ENCODE data around the gene SPAG17.

The SPAG17 gene

DNA sequence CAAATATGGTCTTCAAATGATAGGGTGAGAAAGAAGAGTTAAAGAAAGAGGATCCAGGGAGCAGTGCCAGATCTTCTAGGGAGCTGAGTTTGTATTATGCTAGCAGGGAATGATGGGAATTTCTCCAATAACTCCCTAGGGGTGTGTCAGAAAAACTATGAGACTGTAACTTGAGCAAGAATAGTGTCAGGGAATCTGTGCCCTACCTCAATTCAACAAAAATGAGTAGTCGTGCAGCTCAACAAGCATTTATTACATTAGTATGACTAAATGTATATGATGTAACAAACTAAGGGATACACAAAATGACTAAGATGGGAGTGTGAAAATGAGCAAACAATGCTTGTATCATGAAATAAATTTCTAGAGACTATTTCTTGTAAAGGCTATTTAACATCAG lies 24.2 kb downstream of the SPAG17 start:
- peak; percentile 43 for DNase-seq

DNA sequence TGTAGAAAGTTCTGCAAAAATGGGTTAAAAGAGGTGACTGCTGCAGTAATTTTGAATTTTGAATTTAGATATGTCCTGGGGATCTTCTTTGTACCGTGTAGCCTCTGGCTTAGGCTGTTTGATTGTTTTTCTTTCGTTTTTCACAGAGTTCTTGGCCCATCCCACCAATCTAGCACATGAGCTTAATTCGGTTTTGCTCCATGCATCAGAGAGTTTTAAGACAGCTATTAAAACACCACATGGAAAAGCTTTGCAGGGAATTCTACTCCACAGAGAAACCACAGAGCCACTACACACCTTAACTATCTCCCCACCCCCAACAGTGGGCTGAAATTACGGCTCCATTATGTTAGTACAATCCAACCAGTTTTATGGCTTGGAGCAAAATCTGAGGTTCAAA lies 25.5 kb downstream of the SPAG17 start:
- DNase-seq, result peak; percentile 61

DNA sequence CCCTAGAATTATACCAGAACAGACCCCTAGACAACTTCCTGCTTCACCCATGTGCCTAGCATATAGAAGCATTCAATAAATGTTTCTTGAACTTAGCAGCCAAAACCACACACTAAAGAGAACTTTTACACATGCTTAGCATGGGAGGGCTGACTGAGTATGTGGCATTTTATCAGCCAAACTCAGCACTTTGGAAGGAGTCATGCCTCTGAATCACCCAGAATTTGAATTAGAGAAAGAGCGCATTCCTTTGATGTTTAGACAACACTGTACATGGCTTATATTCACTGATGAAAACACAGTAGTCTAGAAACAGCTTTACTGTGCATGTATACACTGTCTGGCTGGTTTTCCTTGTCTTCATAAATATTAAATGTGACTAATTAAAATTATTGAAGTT lies 26.1 kb downstream of the SPAG17 start:
- DNase-seq, result peak; percentile 95

DNA sequence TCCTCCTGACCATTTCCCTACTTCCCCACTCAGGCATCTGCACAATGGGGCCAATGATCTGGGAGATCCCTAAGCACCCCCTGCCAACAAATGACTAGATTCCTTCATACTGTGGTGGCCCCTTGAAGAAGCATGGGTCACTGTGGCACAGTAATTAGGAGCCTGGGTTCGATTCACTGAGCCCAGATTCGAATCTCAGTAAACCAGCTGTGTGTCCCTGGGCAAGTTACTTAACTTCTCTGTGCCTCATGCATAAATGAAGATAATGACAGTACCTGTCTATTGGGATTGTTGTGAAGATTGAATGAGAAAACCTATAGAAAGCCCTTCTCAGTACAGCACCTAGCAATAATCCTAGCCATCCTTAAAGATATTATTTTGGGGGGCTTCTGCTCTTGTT lies 27.5 kb downstream of the SPAG17 start:
- DNase-seq, result no peak

DNA sequence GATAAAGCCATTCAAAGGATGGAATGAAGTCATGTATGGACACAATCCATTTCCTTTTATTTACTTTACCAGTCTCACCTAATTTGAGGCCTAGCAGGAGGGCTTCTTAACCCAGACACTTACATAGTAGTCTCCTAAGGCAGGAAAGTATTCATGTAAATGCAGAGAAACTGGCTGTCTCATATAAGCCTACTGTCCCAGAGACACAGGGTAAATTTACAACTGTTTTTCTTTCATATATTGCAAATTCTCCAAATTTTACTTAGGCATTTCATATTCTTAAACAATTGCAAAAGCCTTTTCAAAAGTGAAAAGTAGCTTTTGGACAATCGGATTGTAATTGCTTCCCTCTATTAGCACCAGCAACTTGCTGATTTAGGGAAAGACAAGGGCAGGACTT lies 29.9 kb downstream of the SPAG17 start:
- no peak for DNase-seq

DNA sequence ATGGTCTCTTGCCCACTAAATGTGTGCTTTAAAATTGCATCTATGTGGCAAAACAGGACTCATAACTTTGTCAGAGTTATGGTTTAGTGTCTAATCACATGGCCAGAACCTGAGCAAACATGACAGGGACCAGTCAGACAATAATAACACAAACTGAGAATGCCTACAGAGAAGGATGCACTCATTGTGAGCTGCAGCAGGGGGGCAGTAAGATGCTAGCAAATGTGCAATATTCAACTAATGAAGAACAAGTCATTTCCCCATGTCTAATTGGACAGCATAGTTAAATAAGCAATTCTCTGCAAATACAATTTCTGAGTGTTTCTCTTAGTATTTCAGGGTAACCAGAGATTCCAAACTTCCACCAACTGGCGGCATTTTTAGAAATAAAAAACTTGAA lies 30.8 kb downstream of the SPAG17 start:
- DNase-seq, result peak; percentile 49

DNA sequence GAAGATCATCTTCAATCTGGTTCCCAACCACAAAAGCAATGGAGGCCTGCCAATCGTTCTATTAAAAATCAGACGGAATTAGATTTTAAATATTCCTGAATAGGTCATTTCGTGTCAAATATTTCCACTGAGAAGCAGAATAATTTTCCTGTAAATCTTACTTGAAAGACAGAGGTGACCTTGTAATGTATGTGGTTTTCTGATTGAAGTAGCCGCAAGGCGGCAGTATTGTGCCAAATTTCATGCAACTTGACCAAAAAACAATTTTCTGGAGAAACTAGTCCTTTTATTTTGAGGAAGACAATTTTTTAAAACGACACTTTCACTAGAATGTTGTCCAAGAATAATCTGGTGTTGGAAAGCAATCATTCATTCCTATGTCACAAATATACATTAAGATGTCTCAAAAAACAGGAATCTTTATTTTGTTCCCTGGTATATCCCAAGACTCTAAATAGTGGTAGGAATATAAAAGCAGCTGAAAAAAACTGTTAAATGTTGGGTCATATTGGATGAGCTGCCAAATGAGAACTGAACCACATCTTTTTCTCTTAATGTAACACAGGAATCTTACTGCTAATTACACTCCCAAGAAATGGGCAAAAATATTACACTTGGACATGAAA lies 33.6 kb downstream of the SPAG17 start:
- DNase-seq, result peak; percentile 63

DNA sequence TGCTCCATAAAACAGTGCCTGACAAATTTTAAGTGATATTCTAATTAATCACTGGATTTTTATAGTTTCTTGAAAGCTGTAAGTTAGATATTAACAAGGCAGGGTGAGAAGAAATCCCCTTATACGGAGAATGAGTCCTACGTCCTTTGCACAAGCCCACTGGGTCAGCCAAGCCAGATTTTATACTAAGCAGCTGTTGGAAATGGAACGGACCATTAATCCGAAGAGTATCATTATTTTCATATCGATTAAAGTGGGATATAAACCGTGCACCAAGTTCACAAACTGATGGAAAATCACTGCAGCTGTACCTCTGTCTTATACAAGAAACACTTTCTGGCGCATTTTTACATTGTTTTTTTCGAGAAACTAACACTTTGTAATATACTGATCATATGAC lies 35.2 kb downstream of the SPAG17 start:
- DNase-seq, result no peak

DNA sequence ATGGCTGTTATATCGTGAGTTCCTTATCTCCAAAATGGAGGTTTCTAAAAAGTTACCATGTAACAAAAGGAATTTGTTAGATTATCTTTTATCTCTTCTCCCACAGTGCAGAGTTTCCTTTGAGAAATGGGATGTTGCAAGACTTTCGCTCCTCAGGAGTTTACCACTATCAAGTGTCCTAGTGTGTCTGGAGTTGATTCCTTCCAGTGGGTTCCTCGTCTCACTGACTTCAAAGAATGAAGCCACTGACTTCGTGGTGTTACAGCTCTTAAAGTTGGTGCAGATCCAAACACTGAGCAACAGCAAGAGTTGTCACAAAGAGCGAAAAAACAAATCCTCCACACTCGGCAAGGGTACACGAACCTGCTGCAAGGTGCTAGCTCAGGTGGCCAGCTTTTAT lies 37.0 kb downstream of the SPAG17 start:
- DNase-seq, result no peak

DNA sequence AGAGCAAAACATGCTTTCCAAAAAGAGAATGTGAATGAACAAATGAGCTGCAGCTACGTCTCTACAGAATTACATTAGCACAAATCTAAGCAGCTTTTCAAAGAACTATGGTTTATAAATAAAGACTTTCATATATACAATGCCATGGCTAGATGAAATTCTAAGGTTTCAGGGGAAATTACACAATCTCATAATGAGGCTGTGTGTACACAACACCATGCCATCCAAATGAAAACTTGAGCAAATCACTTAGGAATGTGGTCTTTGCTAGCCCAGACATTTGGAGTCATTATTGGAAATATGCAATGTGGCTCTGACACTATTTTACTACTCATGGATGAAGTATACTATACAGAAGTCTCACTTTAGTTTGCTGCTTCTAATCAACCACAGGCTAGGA lies 37.5 kb downstream of the SPAG17 start:
- peak; percentile 85 for DNase-seq

DNA sequence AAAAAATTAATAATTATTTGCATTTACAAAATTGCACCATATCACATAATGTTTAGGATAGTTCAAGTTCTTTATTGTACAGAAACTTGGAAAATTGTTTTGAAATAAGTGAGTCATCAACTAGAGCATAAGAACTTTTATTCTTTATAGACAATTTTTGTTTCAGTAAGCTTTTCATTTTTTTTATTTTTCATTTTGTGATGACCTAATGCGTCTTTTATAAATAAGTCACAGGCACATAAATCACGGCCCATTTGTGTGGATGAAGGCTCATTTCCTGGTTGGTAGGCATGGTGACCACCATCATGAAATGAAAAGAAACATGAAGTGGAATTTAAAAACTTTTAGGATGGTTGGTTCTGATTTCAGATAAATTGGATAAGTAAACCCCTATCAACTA lies 39.3 kb downstream of the SPAG17 start:
- peak; percentile 29 for DNase-seq

DNA sequence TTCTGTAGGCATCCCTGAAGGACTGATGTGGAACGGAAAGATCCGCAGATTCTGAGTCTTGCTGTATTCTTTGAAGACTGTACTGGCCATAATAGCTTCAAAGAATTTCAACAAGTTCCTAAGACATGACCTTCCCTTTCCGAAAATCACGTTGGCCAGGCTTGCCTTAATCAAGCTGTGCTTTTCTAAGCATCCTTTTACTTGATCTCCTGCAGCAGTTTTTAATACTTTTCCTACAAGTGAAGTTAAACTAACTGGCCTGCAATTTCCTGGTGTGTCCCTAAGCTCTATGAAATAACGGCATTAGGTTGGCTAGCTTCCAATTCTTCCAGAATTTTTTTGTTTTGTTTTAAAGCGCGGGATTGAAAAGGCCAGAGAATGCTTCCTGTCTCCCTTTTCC lies 40.3 kb downstream of the SPAG17 start:
- DNase-seq, result no peak

DNA sequence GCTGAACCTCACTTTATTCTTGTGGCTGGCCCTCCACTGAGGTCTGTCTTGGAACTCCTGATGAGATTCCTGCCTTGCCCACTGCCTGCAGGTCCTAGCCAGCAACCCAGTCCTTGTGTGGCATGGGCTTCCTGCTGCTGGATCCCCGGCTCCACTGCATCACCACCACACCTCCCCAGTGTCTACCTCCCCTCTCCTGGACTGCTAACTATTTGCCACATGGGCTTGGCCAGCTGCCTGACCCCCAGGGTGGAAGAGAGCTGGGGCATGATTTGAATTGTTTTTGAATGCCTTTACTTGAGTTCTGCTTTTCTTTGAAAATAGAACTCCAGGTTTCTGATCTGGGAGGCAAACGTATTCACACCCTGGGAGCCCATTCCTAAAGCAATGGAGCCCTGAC lies 41.2 kb downstream of the SPAG17 start:
- DNase-seq, result peak; percentile 60

DNA sequence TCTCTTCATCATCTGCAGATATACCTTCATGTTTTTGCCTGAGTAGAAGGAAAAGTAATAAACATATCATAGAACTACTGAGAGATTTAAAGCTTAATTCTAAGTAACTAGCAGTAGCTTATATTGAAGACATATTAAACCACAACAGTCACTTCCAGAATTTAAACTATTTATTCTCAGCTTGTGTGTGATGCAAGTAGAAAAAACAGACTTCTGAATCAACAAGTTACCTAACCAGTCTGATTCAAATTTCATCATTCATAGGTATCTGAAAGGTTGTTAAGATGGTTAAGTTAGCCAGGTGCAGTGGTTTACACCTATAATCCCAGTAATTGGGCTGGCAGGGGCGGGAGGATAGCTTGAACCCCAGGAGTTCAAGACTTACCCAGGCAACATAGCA lies 41.9 kb downstream of the SPAG17 start:
- DNase-seq, result peak; percentile 67

DNA sequence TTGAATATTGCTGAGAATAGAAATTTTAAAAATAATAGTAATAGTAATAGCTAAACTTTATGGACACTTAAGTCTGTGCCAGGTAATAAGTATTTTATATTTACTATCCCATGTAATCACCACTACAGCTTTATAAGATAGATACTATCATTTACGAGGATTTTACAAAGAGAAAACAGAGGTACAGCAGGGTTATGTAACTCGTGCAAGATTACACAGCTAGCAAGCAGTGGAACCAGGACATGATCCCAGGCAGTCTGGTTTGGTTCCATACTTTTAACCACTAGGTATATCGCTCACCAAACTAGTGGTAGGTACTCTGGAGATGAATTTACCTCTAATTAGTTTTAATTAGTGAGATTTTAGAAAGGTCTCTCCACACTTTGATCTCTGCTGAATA lies 42.5 kb downstream of the SPAG17 start:
- DNase-seq, result no peak

DNA sequence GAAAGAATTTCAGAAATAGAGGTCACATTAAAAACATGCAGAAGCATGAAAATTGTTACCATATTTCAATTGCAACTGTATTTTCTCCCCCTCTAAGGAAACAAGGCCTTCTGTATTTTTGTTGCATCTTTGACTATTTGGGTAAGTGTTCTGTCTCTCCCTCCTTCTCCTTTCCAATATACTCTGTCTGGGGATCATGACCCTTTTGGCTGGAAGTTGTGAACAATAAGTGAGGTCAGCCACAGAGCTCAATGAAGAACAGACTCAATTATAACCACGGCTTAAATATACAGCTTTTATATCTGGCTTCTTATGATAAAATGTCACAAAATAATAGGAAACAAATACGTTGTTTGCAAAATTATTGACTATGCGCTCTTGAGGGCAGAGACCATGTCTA lies 47.1 kb downstream of the SPAG17 start:
- DNase-seq, result no peak

DNA sequence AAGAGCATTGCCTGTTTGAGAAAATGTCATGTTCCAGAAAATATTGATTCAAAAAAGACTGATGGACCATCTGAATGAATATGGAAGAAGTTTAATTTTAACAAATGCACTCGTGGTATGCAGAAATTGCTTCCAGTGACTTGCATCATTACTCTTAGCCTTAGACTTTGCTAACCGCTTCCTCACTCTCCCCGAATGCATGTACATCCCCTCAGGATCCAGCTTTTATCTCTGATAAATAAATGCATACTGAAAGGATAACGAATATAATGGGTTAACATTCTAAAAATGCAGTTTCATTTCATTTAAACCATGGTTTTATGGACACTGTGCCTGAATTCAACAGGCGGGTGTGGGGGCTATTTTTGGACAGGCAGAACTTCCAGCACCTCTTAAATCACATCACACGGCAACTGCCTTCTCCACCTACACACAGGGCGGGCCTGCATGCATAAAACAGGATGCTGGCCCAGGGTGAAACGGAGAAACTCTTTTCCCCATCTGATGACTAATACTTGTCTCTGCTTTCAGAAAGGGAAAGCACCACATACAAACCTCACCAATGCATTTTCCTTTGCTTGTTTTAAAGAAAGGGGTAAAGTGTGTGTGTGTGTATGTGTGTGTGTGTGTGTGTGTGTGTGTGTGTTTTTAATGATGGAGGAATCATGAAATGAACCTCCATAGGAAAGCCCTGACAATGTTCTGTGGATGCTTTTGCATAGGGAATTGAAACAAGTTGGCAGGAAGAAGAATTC lies 48.7 kb downstream of the SPAG17 start:
- DNase-seq, result peak; percentile 96

DNA sequence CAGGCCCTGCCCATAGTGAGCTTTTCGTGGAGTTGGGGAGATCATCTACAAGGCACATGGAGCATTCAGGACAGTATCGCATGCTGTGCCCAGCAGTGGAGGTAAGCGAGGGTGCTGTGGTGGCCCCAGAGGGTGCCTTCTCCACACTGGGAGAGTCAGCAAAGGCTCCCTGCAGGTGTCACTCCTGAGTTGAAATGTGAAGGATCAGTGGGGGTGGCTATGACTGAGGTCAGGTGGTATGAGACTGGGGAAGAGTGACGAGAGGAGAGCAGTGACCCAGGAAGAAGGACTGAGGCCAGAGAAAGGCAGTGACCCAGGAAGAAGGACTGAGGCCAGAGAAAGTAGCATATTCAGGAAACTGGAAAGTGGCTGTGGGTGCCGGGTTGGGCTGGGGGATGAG lies 53.0 kb downstream of the SPAG17 start:
- no peak for DNase-seq

DNA sequence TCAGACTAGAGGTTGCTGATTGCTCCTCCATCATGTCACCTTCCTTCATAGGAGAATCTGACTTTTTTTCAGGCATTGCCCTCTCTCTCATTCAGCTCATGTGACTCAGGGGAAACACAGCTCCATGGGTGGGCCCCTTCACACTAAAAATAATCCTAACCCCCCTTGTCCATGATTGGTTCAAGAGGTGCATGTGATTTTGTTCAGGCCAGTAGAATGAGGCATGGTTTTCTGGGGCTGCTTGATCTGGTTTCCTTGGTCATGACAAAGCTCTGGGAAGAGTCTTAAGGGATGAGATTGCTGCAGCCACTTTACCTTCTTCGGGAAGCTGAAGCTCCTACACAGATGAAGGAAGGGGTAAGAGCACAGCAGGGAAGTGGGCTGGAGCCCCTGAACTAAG lies 56.3 kb downstream of the SPAG17 start:
- no peak for DNase-seq

DNA sequence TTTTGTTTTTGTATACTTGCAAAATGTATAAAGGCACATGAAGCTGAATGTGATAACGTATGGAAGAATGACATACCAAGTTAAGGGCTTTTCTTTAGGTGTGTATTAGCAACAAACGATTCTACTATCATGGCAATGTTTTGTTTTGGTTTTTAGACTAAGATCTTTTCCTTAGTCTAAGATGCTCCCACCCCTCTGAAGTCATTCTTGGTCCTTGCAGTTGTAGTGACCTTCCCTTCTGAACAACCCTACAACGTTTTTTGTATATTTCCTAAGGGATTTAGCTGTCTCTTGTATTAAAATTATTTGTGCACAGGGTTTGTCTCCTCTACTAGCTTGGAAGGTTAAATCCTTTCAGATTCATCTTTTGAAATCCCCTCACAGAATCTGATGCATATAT lies 61.0 kb downstream of the SPAG17 start:
- no peak for DNase-seq

DNA sequence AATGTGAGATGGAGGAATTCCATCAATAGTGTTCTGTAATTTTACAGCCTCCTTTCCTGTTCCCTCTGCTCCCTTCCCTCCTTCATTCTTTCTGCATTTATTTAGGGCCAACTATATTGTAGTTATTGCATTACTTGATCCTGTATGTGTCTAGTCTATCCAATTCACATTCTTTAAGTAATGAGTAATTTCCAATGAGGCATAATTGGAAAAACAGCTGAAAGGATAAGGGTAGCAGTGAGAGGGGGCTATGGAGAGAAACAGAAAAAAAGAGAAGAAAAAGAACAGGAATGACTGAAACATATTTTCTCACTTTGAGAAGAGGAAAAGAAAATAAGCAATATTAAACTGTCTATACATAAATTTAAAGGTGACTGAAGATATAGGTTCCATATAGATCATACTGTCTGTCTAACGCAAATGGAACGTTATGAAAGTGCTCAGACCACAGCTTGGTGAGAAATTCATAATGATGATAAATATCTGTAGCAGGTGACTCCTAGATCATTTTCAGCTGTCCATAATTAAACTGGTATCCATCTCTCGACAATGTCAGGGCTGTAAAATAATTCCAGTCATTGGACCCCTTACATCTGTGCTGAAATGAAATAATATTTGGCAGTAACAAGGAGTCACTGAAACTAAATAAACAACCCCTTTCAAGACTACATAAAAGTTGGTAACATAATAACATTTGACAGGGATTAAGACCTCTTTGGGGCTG lies 61.8 kb downstream of the SPAG17 start:
- peak; percentile 63 for DNase-seq

DNA sequence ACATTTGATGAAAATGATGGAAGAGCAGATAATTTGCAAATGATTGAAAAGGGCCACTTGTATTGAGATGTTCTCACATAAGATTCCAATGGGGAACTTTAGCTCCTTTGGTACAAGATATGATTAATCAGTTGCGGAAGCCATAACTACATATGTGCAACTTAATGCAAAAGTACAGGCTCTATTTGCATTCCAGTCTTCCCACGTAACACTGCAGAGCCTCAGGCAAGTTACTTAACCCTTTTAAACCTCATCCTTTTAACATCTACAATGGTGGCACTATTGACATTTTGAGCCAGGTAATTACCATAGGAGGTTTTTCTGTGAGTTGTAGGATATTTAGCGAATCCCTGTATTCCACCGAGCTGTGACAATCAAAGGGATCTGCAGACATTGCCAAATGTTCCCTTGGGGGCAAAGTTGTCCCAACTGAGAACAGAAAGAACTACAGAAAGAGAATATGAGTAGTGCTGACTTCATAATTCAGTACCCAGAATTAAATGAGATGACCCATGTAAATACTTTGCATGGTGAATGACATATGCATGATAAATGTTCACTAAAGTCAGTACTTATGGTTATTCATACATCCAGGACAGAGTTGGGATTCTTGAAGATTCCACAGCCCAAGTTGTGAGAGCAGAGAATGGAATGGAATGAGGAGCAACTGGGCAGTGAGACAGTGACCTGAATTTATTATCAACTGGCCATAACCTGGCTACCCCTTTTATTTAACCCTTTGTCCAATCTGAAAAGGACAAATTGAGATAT lies 62.6 kb downstream of the SPAG17 start:
- peak; percentile 73 for DNase-seq

DNA sequence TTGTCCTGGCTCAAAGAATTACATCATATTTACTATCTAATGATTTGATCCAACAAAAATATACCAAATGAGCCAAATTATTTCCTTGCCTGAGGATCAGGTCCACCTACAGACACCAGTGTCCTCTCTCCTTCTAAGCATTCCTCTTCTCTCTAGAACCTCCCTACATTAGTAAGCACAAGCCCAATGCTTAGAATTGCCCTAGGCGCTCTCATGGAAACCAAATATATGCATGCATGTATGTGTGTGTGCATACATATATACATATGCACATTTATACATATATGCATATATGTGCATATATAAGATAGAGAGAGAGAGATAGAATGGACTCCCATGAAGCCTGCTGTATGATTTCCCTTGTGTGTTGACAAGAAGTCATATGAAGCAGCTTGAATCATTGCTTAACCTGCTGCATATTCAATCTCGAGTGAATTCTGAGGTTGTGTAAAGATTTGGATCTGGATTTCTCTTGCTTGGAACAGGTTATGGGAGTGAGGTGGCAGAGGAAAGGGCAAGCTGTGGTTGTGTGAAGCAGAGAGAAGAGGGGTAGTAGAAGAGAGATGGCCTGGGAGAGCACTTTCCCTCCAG lies 66.1 kb downstream of the SPAG17 start:
- no peak for DNase-seq

All from fibroblast of skin of abdomen (primary cell).